CD14-positive monocyte (primary cell): ENCODE results near the gene CGB7. TPM values are rescaled to one million over a fixed set of nuclear protein-coding genes. Genes with fewer than 3 reads are reported as not detected.
A peak's percentile ranks its signal among the peaks of the same experiment; 100 is the strongest.

Experiments
- DNase-seq, 3 donors: peaks; one replicate each; pipeline ENCODE4 v3.0.0-alpha.2; 2011 to 2022
- H2AFZ ChIP-seq: 2 replicates; pipeline ENCODE4 v1.6.0; 2012; ENCODE audit warnings: mild to moderate bottlenecking, low read depth, low read length, inconsistent platforms; ENCODE audit not compliant: insufficient read depth, poor library complexity, severe bottlenecking
- H3K27ac ChIP-seq, 2 donors: 1 replicate in 1 of 2; 2 replicates in 1 of 2; pipeline ENCODE4 v1.5.1; 2012 to 2013; ENCODE audit warnings: low read length in 2 of 2, control low read depth in 1 of 2, inconsistent platforms in 1 of 2, low read depth in 1 of 2, mild to moderate bottlenecking in 1 of 2
- H3K27me3 ChIP-seq, 2 donors: one replicate each; pipeline versions ENCODE4 v1.6.0 to v1.6.1; 2011 to 2013; ENCODE audit warnings: low read length in 2 of 2; ENCODE audit not compliant: control insufficient read depth in 2 of 2, insufficient read depth in 2 of 2
- H3K36me3 ChIP-seq, 2 donors: replicated peaks in 1 of 2; 1 replicate in 1 of 2; 2 replicates in 1 of 2; pipeline versions ENCODE4 v1.5.1 to v1.6.1; 2012 to 2013; ENCODE audit warnings: low read length in 2 of 2, control low read depth in 1 of 2, inconsistent platforms in 1 of 2, mild to moderate bottlenecking in 1 of 2; ENCODE audit not compliant: insufficient read depth in 2 of 2, control insufficient read depth in 1 of 2
- H3K4me1 ChIP-seq, 2 donors: 1 replicate in 1 of 2; 2 replicates in 1 of 2; pipeline versions ENCODE4 v1.5.1 to v1.6.1; 2012 to 2013; ENCODE audit warnings: low read length in 2 of 2, control low read depth in 1 of 2, inconsistent platforms in 1 of 2, mild to moderate bottlenecking in 1 of 2, moderate library complexity in 1 of 2; ENCODE audit not compliant: insufficient read depth in 2 of 2, control insufficient read depth in 1 of 2
- H3K4me2 ChIP-seq: replicated peaks from 2 replicates; pipeline ENCODE3; 2012; ENCODE audit warnings: low read length, moderate library complexity, mild to moderate bottlenecking; ENCODE audit not compliant: poor library complexity, severe bottlenecking; ENCODE audit errors: extremely low read depth
- H3K4me3 ChIP-seq, 3 experiments: fragments of 200-600 bp in 1 of 3; sonication (generic) in 1 of 3; replicated peaks in 1 of 3; 1 replicate in 2 of 3; 2 replicates in 1 of 3; pipeline ENCODE4 v1.5.1; 2011 to 2013; ENCODE audit warnings: low read length in 3 of 3, mild to moderate bottlenecking in 3 of 3, control low read depth in 2 of 3, low read depth in 2 of 3, inconsistent platforms in 1 of 3, moderate library complexity in 1 of 3
- H3K79me2 ChIP-seq: 2 replicates; pipeline ENCODE4 v1.6.0; 2012; ENCODE audit warnings: mild to moderate bottlenecking, control low read depth, inconsistent platforms, low read length, moderate library complexity; ENCODE audit not compliant: insufficient read depth
- H3K9ac ChIP-seq: 2 replicates; pipeline ENCODE4 v1.6.0; 2017; ENCODE audit warnings: low read length, mild to moderate bottlenecking; ENCODE audit not compliant: insufficient read depth, poor library complexity, severe bottlenecking
- H3K9me3 ChIP-seq, 2 donors: replicated peaks in 1 of 2; 1 replicate in 1 of 2; 2 replicates in 1 of 2; pipeline versions ENCODE4 v1.5.1 to v1.6.1; 2012 to 2013; ENCODE audit warnings: low read length in 2 of 2, control low read depth in 1 of 2; ENCODE audit not compliant: control insufficient read depth in 1 of 2, insufficient read depth in 1 of 2
- H4K20me1 ChIP-seq: 2 replicates; pipeline ENCODE4 v1.6.0; 2012; ENCODE audit warnings: mild to moderate bottlenecking, low read length, control low read depth, moderate library complexity; ENCODE audit not compliant: insufficient read depth
- H3K27ac Mint-ChIP-seq, 7 donors: one replicate each; pipeline ENCODE4 v1.8.0; 2020; ENCODE audit warnings: mild to moderate bottlenecking in 7 of 7, mixed read lengths in 7 of 7, moderate library complexity in 6 of 7, inconsistent platforms in 2 of 7
- H3K27me3 Mint-ChIP-seq, 3 donors: one replicate each; pipeline ENCODE4 v1.8.0; 2021 to 2022; ENCODE audit warnings: low read depth in 3 of 3, mild to moderate bottlenecking in 3 of 3, mixed read lengths in 3 of 3, moderate library complexity in 3 of 3, inconsistent platforms in 1 of 3
- H3K36me3 Mint-ChIP-seq, 2 donors: one replicate each; pipeline ENCODE4 v1.8.0; 2020; ENCODE audit warnings: mixed read lengths in 2 of 2, inconsistent platforms in 1 of 2, mild to moderate bottlenecking in 1 of 2
- H3K4me1 Mint-ChIP-seq: one replicate; pipeline ENCODE4 v1.8.0; 2020; ENCODE audit warnings: mild to moderate bottlenecking, mixed read lengths
- H3K4me3 Mint-ChIP-seq, 2 donors: one replicate each; pipeline ENCODE4 v1.8.0; 2020; ENCODE audit warnings: mild to moderate bottlenecking in 2 of 2, mixed read lengths in 2 of 2, moderate library complexity in 1 of 2
- H3K9me3 Mint-ChIP-seq, 7 donors: one replicate each; pipeline ENCODE4 v1.8.0; 2020 to 2022; ENCODE audit warnings: mixed read lengths in 7 of 7, mild to moderate bottlenecking in 6 of 7, moderate library complexity in 6 of 7, inconsistent platforms in 2 of 7
- WGBS: methylation state at CpG from one replicate; pipeline ENCODE4 v1.1.5; 2013; ENCODE audit warnings: missing lambda C conversion rate; ENCODE audit not compliant: insufficient coverage; 5-methylcytosine and 5-hydroxymethylcytosine counted together
- intact Hi-C, 2 donors: fragments of 100-400 bp; cut with micrococcal nuclease; formaldehyde crosslinking; loops; one replicate each; pipeline versions ENCODE4 v1.15.0 to v1.15.1; 2023
- polyA plus RNA-seq, 3 donors: library from polyadenylated mRNA; depleted of rRNA in 1 of 3; unstranded in 2 of 3; stranded (reverse) in 1 of 3; fragments of 300-500 nt in 2 of 3; fragments of >200 nt in 1 of 3; fragmentation: Illumina TruSeq in 2 of 3; gene quantifications; 1 replicate in 2 of 3; 2 replicates in 1 of 3; pipeline ENCODE4 v1.2.3, GENCODE V29; 2012 to 2021
- TF ChIP-seq, protein P1 (sequence below): fragments of 200-600 bp; IDR thresholded peaks from one replicate; pipeline ENCODE4 v1.8.0; 2022; ENCODE audit warnings: antibody characterized with exemption, mild to moderate bottlenecking

CGB7 gene
- polyA plus RNA-seq, 3 donors: not detected

DNA sequence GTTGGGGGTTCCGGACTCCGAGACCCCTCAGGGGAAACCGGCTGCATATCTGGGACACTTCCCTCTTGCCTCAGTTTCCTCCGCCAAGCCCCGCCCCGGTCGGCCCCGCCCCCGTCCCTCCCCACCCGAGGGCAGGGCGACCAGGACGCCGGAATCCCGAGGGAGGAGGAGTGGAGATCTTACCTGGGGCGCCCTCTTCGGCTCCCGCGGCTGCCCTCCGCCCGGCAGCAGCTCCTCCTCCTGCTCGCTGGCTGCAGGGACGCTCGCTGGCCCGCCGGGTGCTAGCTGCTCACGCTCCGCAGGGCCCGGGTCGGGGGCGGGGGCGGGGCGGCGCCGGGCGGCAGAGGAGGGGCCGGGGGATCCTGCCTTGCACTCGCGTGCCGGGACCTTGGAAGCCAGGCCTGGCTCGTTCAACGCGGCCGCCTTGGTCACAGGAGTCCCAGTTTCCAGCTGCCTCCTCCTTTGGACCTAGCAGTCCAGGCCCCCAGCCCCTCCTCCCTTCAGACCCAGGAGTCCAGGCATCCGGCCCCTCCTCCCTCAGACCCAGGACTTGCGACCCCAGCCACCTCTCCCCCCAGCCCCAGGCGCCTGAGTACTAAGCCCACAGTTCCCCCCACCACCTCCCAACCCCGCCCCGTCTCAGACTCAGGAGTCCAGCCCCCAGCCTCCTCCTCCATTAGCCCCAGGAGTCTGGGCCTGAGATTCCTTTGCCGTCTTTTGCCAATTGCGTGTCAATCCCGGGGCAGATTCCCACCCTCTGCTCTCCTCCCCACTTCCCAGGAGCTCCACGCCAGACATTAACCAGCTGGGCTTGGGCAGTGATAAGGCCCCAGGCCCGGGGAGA lies 7.4 kb upstream of the CGB7 start, which contains the start of gene NTF4:
TSS of gene NTF4 (minus strand) at position 51 of the 844 bp plus-strand sequence. CDS start 2,821 bp downstream, outside the sequence.
- DNase-seq: no peak
- no peaks in the 10 kb centered on the region for H3K36me3 Mint-ChIP-seq
- Histone ChIP-seq H2AFZ (no peak within 1 kb of the TSS), H3K4me2 (no peak within 1 kb of the TSS), H3K4me3 (no peak within 1 kb of the TSS), H3K36me3 (no peaks in the 10 kb centered on the region), H3K27ac (no peak within 1 kb of the TSS), H4K20me1 (no peaks in the 10 kb centered on the region), H3K4me1 (no peaks in the 10 kb centered on the region), H3K9ac (no peak within 1 kb of the TSS), H3K27me3 (peaks cover 27 to 80% of the 10 kb centered on the region in 2 donors), H3K9me3 (no peaks in the 10 kb centered on the region), H3K79me2 (no peaks in the 10 kb centered on the region)
- TF ChIP-seq, protein P1, sequence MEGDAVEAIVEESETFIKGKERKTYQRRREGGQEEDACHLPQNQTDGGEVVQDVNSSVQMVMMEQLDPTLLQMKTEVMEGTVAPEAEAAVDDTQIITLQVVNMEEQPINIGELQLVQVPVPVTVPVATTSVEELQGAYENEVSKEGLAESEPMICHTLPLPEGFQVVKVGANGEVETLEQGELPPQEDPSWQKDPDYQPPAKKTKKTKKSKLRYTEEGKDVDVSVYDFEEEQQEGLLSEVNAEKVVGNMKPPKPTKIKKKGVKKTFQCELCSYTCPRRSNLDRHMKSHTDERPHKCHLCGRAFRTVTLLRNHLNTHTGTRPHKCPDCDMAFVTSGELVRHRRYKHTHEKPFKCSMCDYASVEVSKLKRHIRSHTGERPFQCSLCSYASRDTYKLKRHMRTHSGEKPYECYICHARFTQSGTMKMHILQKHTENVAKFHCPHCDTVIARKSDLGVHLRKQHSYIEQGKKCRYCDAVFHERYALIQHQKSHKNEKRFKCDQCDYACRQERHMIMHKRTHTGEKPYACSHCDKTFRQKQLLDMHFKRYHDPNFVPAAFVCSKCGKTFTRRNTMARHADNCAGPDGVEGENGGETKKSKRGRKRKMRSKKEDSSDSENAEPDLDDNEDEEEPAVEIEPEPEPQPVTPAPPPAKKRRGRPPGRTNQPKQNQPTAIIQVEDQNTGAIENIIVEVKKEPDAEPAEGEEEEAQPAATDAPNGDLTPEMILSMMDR: no peak
- intact Hi-C loops: no loop called here
- no peaks in the 10 kb centered on the region for H3K4me1 Mint-ChIP-seq
- H3K9me3 Mint-ChIP-seq: peaks cover 2 to 17% (median 6%) of the 10 kb centered on the region in 7 donors
- peaks cover 79 to 93% (median 81%) of the 10 kb centered on the region in 3 donors for H3K27me3 Mint-ChIP-seq
- no peak within 1 kb of the TSS for H3K27ac Mint-ChIP-seq
- H3K4me3 Mint-ChIP-seq: peak within 1 kb of the TSS in 1 of 2 donors; percentile 57
- 7% methylated on average over 44 of the region's 53 CpGs for WGBS

DNA sequence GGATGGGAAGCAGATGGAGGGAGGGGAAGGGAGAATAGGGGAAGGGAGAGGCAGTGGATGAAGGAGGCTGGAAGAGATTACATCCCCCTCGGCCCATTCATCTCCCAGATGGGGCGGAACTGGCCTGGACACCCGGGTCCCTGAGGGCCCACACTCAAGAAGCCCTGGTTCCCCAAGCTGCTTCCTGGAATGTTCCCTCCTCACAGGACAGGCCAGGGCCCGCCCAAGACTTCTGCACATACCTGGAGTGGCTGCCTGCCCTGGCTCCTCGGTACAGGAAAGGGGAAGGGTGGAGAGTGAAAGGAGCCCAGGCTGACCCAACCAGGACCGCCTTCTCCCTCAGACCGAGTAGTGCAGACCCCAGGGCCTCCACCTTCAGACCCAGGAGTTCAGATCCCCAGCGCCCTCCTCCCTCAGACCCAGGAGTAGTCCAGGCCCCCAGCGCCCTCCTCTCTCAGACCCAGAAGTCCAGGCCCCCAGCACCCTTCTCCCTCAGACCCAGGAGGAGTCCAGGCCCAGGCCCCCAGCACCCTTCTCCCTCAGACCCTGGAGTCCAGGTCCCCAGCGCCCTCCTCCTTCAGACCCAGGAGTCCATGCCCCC lies 6.6 kb upstream of the CGB7 start:
- H3K79me2 ChIP-seq: no peaks in the 10 kb centered on the region
- peaks cover 30 to 79% of the 10 kb centered on the region in 2 donors for H3K27me3 ChIP-seq
- no peaks in the 10 kb centered on the region for H3K36me3 ChIP-seq
- Mint-ChIP-seq H3K36me3 (no peaks in the 10 kb centered on the region), H3K9me3 (peaks cover 2 to 15% (median 6%) of the 10 kb centered on the region in 7 donors), H3K27ac (no peak overlapping the region), H3K4me3 (peak overlapping the region in 1 of 2 donors; percentile 57), H3K27me3 (peaks cover 79 to 94% (median 83%) of the 10 kb centered on the region in 3 donors), H3K4me1 (no peaks in the 10 kb centered on the region)
- H3K27ac ChIP-seq: no peak overlapping the region
- WGBS: 73% methylated on average over 8 of the region's 10 CpGs
- H2AFZ ChIP-seq: no peak overlapping the region
- no peaks in the 10 kb centered on the region for H3K9me3 ChIP-seq
- H3K4me3 ChIP-seq: no peak overlapping the region
- no peak overlapping the region for H3K9ac ChIP-seq
- DNase-seq: no peak
- TF ChIP-seq, protein P1: no peak
- intact Hi-C loops: no loop called here
- no peaks in the 10 kb centered on the region for H3K4me1 ChIP-seq
- no peaks in the 10 kb centered on the region for H4K20me1 ChIP-seq
- H3K4me2 ChIP-seq: no peak overlapping the region
